ENCODE data around the gene CAMK2A.

CAMK2A gene

GRCh38 chr5:150297934-150298595 lies 8.5 kb upstream of the CAMK2A start:
- Histone ChIP-seq H3F3A (ENCODE audit: insufficient read depth) (no peaks in the 10 kb centered on the region), H3K27ac (ENCODE audit: low read depth, low read length) (no peak overlapping the region)
- no peak for TF ChIP-seq EZH2phosphoT487 (conservative IDR thresholded peaks at IDR 0.05; ENCODE audit: low read length)
- no peak for TF ChIP-seq CTCF (IDR thresholded peaks at IDR 0.05; ENCODE audit: insufficient read depth, low read length, poor library complexity, severe bottlenecking)

GRCh38 chr5:150297236-150297890 lies 7.8 kb upstream of the CAMK2A start:
- Histone ChIP-seq H3K4me3 (ENCODE audit: insufficient read depth, low read length, poor library complexity, severe bottlenecking) (no peak overlapping the region), H3K36me3 (ENCODE audit: low read length) (no peaks in the 10 kb centered on the region), H3F3A (ENCODE audit: insufficient read depth) (no peaks in the 10 kb centered on the region), H3K9me3 (ENCODE audit: insufficient read depth, low read length) (no peaks in the 10 kb centered on the region), H3K9ac (ENCODE audit: low read length) (no peak overlapping the region), H3K9me2 (replicated peaks; ENCODE audit: insufficient read depth, low read length) (no peaks in the 10 kb centered on the region), H4K20me1 (ENCODE audit: low read depth, low read length) (no peaks in the 10 kb centered on the region), H3K4me2 (ENCODE audit: low read depth, low read length, poor library complexity, severe bottlenecking) (no peak overlapping the region), H3K27me3 (ENCODE audit: low read length) (no peaks in the 10 kb centered on the region), H3K79me2 (ENCODE audit: insufficient read depth, low read length) (no peaks in the 10 kb centered on the region), H3K27ac (ENCODE audit: low read depth, low read length) (no peak overlapping the region), H2AFZ (ENCODE audit: low read depth, low read length, severe bottlenecking) (no peak overlapping the region)
- TF ChIP-seq CTCF (IDR thresholded peaks at IDR 0.05; ENCODE audit: insufficient read depth, low read length, poor library complexity, severe bottlenecking) (no peak), EZH2phosphoT487 (conservative IDR thresholded peaks at IDR 0.05; ENCODE audit: low read length) (no peak)

More at GRCh38 chr5:150297934-150298595, 8.5 kb upstream of the CAMK2A start:
- Histone ChIP-seq H3K9me3 (ENCODE audit: insufficient read depth, low read length) (no peaks in the 10 kb centered on the region), H3K36me3 (ENCODE audit: low read length) (no peaks in the 10 kb centered on the region), H3K27me3 (ENCODE audit: low read length) (no peaks in the 10 kb centered on the region), H3K4me2 (ENCODE audit: low read depth, low read length, poor library complexity, severe bottlenecking) (no peak overlapping the region), H2AFZ (ENCODE audit: low read depth, low read length, severe bottlenecking) (no peak overlapping the region), H3K9me2 (replicated peaks; ENCODE audit: insufficient read depth, low read length) (no peaks in the 10 kb centered on the region), H3K4me3 (ENCODE audit: insufficient read depth, low read length, poor library complexity, severe bottlenecking) (no peak overlapping the region), H3K9ac (ENCODE audit: low read length) (no peak overlapping the region), H4K20me1 (ENCODE audit: low read depth, low read length) (no peaks in the 10 kb centered on the region), H3K79me2 (ENCODE audit: insufficient read depth, low read length) (no peaks in the 10 kb centered on the region)

- H3K9ac ChIP-seq (ENCODE audit: low read length) = no peak overlapping the region
- H3K27me3 ChIP-seq (ENCODE audit: low read length) = no peaks in the 10 kb centered on the region
Observed at GRCh38 chr5:150296496-150296895, 6.9 kb upstream of the CAMK2A start.

More at GRCh38 chr5:150296496-150296895, 6.9 kb upstream of the CAMK2A start:
- TF ChIP-seq EZH2phosphoT487 (conservative IDR thresholded peaks at IDR 0.05; ENCODE audit: low read length) = no peak
- Histone ChIP-seq H4K20me1 (ENCODE audit: low read depth, low read length) (no peaks in the 10 kb centered on the region), H3K4me3 (ENCODE audit: insufficient read depth, low read length, poor library complexity, severe bottlenecking) (no peak overlapping the region), H3K79me2 (ENCODE audit: insufficient read depth, low read length) (no peaks in the 10 kb centered on the region), H3K4me2 (ENCODE audit: low read depth, low read length, poor library complexity, severe bottlenecking) (no peak overlapping the region), H3K9me2 (replicated peaks; ENCODE audit: insufficient read depth, low read length) (no peaks in the 10 kb centered on the region), H3K9me3 (ENCODE audit: insufficient read depth, low read length) (no peaks in the 10 kb centered on the region), H3K36me3 (ENCODE audit: low read length) (no peaks in the 10 kb centered on the region), H3K27ac (ENCODE audit: low read depth, low read length) (no peak overlapping the region), H3F3A (ENCODE audit: insufficient read depth) (no peaks in the 10 kb centered on the region), H2AFZ (ENCODE audit: low read depth, low read length, severe bottlenecking) (no peak overlapping the region)
